Esophagus muscularis mucosa (tissue), 4 donors: ENCODE data around the gene HSD11B1L. TPM values are rescaled to one million over a fixed set of nuclear protein-coding genes. Genes with fewer than 3 reads are reported as not detected.

Experiments
- DNase-seq: peaks from one replicate; pipeline ENCODE4 v3.0.0-alpha.2; 2017; ENCODE audit errors: extremely low spot score
- H3K27ac ChIP-seq, 4 donors: fragments of 200-600 bp; sonication (generic); replicated peaks in 1 of 4; 1 replicate in 3 of 4; 2 replicates in 1 of 4; pipeline ENCODE4 v1.5.1; 2016 to 2019; ENCODE audit warnings: mild to moderate bottlenecking in 1 of 4
- H3K27me3 ChIP-seq, 4 donors: fragments of 200-600 bp; sonication (generic); one replicate each; pipeline versions ENCODE4 v1.5.1 to v1.6.0; 2016 to 2019
- H3K36me3 ChIP-seq, 4 donors: fragments of 200-600 bp; sonication (generic); one replicate each; pipeline ENCODE4 v1.5.1; 2016 to 2019
- H3K4me1 ChIP-seq, 4 donors: fragments of 200-600 bp; sonication (generic); one replicate each; pipeline ENCODE4 v1.5.1; 2016 to 2019
- H3K4me3 ChIP-seq, 4 donors: fragments of 200-600 bp; sonication (generic); 1 replicate in 2 of 4; 2 replicates in 2 of 4; pipeline ENCODE4 v1.5.1; 2016 to 2019; ENCODE audit warnings: mild to moderate bottlenecking in 4 of 4, moderate library complexity in 1 of 4
- H3K9me3 ChIP-seq, 4 donors: fragments of 200-600 bp; sonication (generic); 1 replicate in 3 of 4; 2 replicates in 1 of 4; pipeline ENCODE4 v1.5.1; 2016 to 2019
- CTCF ChIP-seq, 3 experiments: fragments of 200-600 bp in 2 of 3; fragments of 450-650 bp in 1 of 3; sonication (generic) in 2 of 3; IDR thresholded peaks; one replicate each; pipeline ENCODE4 v1.5.1; 2017 to 2019; ENCODE audit warnings: antibody characterized with exemption in 3 of 3, mild to moderate bottlenecking in 2 of 3, moderate library complexity in 1 of 3
- EP300 ChIP-seq: sonication (generic); formaldehyde crosslinking; IDR thresholded peaks from one replicate; pipeline ENCODE4 v1.6.1; 2017; ENCODE audit warnings: antibody characterized with exemption
- POLR2A ChIP-seq: fragments of 450-650 bp; IDR thresholded peaks from one replicate; pipeline ENCODE4 v1.6.1; 2017; ENCODE audit warnings: antibody characterized with exemption, moderate library complexity, mild to moderate bottlenecking, low read depth
- POLR2AphosphoS5 ChIP-seq, 2 donors: sonication (generic); formaldehyde crosslinking; IDR thresholded peaks; one replicate each; pipeline ENCODE4 v1.6.1; 2017; ENCODE audit warnings: antibody characterized with exemption in 2 of 2
- WGBS: methylation state at CpG from one replicate; pipeline ENCODE4 v1.1.5; 2018; 5-methylcytosine and 5-hydroxymethylcytosine counted together
- intact Hi-C: fragments of 100-400 bp; cut with DNase I; formaldehyde crosslinking; loops from one replicate; pipeline ENCODE4 v1.15.1; 2023
- total RNA-seq, 4 donors: library from RNA; depleted of rRNA; stranded (reverse); fragments of >200 nt; gene quantifications; one replicate each; pipeline versions ENCODE4 v1.1.0 to v1.2.1, GENCODE V29; 2016

Gene HSD11B1L
- total RNA-seq, 4 donors from 2014 or later: 15.0 to 21.8 (median 17.8) TPM

- Histone ChIP-seq H3K27me3 (no peaks in the 10 kb centered on the region), H3K9me3 (no peaks in the 10 kb centered on the region), H3K4me3 (no peak overlapping the region), H3K27ac (no peak overlapping the region), H3K36me3 (peaks cover 51 to 84% (median 80%) of the 10 kb centered on the region in 4 donors), H3K4me1 (no peaks in the 10 kb centered on the region)
- TF ChIP-seq EP300: no peak
- TF ChIP-seq POLR2AphosphoS5 (IDR thresholded peaks at IDR 0.05): no peak
- TF ChIP-seq POLR2A: no peak
- TF ChIP-seq CTCF (IDR thresholded peaks at IDR 0.05): no peak
- WGBS: 87% methylated on average over 3 of the region's 8 CpGs
- intact Hi-C loops: no loop called here
- DNase-seq: no peak
Observed at GRCh38 chr19:5711025-5711424, 30.2 kb downstream of the HSD11B1L start.

GRCh38 chr19:5711713-5712161 lies 30.9 kb downstream of the HSD11B1L start:
- H3K4me3 ChIP-seq: no peak overlapping the region
- peaks cover 51 to 77% (median 73%) of the 10 kb centered on the region in 4 donors for H3K36me3 ChIP-seq
- intact Hi-C loops: no loop called here
- DNase-seq: no peak
- 92% methylated on average over 24 of the region's 25 CpGs for WGBS
- H3K27ac ChIP-seq: no peak overlapping the region
- no peaks in the 10 kb centered on the region for H3K9me3 ChIP-seq
- peaks cover 0 to 5% (median under 1%) of the 10 kb centered on the region in 4 donors for H3K4me1 ChIP-seq
- no peaks in the 10 kb centered on the region for H3K27me3 ChIP-seq
- TF ChIP-seq EP300 (no peak), POLR2A (no peak), POLR2AphosphoS5 (IDR thresholded peaks at IDR 0.05) (no peak), CTCF (IDR thresholded peaks at IDR 0.05) (no peak)

- intact Hi-C loops: no loop called here
- Histone ChIP-seq H3K4me3 (no peak overlapping the region), H3K9me3 (no peaks in the 10 kb centered on the region), H3K36me3 (peaks cover 40 to 71% (median 62%) of the 10 kb centered on the region in 4 donors), H3K27ac (no peak overlapping the region), H3K4me1 (peaks cover 10 to 20% (median 13%) of the 10 kb centered on the region in 4 donors), H3K27me3 (no peaks in the 10 kb centered on the region)
- no peak for DNase-seq
- TF ChIP-seq EP300 (no peak), POLR2A (no peak), POLR2AphosphoS5 (IDR thresholded peaks at IDR 0.05) (no peak), CTCF (IDR thresholded peaks at IDR 0.05) (no peak)
- 98% methylated on average over 8 of the region's 9 CpGs for WGBS
Observed at GRCh38 chr19:5713228-5713627, 32.4 kb downstream of the HSD11B1L start.

- intact Hi-C loops: no loop called here
- 84% methylated on average over 10 of the region's 10 CpGs for WGBS
- Histone ChIP-seq H3K27me3 (no peaks in the 10 kb centered on the region), H3K27ac (no peak overlapping the region), H3K4me1 (peaks cover 22 to 34% (median 24%) of the 10 kb centered on the region in 4 donors), H3K4me3 (no peak overlapping the region), H3K9me3 (no peaks in the 10 kb centered on the region), H3K36me3 (peaks cover 39 to 55% (median 48%) of the 10 kb centered on the region in 4 donors)
- DNase-seq: no peak
- TF ChIP-seq POLR2AphosphoS5 (IDR thresholded peaks at IDR 0.05) (no peak), CTCF (IDR thresholded peaks at IDR 0.05) (no peak), POLR2A (no peak), EP300 (no peak)
Observed at GRCh38 chr19:5714816-5715215, 34.0 kb downstream of the HSD11B1L start.
